ENCODE measurements around the gene SREBF1.

- no peak for TF ChIP-seq CTCF (conservative IDR thresholded peaks at IDR 0.05)
- no peak for TF ChIP-seq EZH2 (IDR thresholded peaks at IDR 0.05; ENCODE audit: low read depth)
Observed at GRCh38 chr17:17844500-17844899, 7.7 kb upstream of the SREBF1 start.
